ENCODE measurements around the gene NINJ2.

NINJ2 gene

DNA sequence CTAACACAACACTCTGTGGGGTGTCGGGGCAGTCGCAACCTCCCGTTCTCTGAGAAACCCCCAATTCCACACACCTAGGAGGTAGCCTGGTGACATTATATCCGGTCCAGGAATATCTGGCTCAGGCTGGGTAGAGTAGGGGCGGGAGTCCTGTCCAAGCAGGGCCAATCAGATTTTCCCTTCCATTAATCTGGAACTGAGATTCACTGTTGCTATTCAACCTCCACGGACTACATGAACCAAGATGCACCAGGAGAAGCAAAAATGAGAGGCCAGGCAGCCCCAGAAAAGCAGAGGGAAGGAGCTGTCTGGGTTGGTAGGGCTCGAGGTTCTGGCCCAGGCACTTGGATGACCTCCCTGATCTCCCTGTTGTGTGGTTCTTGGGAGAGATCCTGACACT is 51.0 kb downstream of the NINJ2 start:
- DNase-seq = no peak

- no peak for DNase-seq
These were observed 51.5 kb downstream of the NINJ2 start for GRCh38 chr12:611721-612120.

DNA sequence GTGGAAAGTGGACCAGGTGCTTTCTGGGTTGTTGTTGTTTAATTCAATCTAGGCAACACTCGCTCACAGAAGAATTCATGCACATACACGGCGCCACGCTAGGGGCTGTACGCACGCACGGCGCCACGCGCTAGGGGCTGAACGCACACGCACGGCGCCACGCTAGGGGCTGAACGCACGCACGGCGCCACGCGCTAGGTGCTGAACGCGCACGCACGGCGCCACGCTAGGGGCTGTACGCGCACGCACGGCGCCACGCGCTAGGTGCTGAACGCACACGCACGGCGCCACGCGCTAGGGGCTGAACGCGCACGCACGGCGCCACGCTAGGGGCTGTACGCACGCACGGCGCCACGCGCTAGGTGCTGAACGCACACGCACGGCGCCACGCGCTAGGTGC is 54.3 kb downstream of the NINJ2 start:
- no peak for DNase-seq

- no peak for DNase-seq
These were observed 54.8 kb downstream of the NINJ2 start for GRCh38 chr12:608413-608812.

GRCh38 chr12:607541-608001 is 55.7 kb downstream of the NINJ2 start:
- DNase-seq = no peak

GRCh38 chr12:604956-605355 is 58.3 kb downstream of the NINJ2 start:
- no peak for DNase-seq

DNA sequence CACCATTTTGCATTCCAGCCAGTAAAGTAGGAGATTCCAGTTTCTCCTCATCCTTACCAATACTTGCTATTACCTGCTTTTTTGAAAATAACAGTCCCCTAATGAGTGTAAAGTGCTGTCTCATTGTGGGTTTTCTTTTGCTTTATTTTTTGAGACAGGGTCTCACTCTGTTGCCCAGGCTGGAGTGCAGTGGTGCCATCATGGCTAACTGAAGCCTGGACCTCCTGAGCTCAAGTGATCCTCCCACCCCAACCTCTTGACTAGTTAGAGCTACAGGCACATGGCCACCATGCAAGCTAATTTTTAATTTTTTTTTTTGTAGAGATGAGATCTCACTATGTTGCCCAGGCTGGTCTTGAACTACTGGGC is 60.6 kb downstream of the NINJ2 start:
- DNase-seq = no peak

DNA sequence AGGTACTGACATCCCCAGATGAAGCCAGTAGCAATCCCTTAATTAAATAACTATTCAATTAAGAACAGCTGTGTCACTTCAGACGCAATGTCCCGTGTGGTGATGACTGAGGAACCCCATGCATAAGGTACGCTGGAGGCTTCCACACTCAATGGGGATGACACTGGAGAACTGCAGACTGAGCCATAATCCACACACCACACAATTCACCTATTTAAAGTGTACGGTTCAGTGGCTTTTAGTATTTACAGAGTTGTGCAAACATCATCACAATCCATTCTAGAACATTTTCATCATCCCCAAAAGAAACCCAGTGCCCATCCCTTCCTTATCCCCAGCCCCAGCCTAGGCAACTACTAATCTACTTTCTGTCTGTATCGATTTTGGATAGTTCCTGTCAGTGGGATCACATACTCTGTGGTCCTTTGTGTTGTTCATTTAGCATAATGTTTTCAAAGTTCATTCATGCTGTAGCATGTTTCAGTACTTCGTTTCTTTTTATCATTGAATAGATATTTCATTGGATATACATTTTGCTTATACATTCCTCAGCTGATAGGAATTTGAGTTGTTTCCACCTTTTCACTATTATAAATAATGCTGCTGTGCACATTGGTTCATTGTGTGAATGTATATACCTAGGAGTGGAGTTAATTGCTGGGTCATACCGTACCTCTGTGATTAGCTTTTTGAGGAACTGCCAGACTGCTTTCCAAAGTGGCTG is 61.1 kb downstream of the NINJ2 start:
- DNase-seq = no peak

GRCh38 chr12:599756-600155 is 63.5 kb downstream of the NINJ2 start:
- no peak for DNase-seq

- DNase-seq = no peak
These were observed 65.2 kb downstream of the NINJ2 start for GRCh38 chr12:597926-598568.

DNA sequence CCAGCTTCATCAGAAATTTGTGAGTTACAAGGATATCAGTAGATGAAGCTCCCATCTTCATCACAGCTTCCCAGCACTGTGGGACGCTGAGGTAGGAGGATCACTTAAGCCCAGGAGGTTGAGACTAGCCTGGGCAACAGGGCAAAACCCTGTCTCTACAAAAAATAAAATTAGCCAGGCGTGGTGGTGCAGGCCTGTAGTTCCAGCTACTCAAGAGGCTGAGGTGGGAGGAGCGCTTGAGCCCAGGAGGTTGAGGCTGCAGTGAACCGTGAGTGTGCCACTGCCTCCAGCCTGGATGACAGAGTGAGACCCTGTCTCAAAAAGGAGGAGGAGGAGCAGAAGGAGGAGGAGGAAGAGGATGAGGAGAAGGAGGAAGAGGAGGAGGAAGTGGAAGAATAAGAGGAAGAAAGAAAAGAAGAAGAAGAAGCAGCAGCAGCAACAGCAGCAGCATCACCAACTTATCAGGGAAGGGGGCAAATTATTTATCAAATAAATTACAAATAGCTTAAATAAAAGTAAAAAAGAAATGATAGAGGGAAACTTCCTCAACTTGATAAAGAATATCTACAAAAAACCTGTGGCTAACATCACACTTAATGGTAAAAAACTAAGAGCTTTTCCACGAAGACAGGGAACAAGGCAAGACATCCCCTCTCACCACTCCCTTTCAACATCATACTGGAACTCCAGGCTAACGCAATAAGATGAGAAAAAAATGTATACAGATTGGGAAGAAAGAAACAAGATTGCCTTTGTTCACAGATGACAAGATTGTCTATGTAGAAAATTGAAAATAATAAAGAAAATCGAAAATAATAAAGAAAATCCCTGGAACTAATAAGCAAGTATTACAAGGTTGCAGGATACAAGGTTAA is 69.6 kb downstream of the NINJ2 start:
- no peak for DNase-seq

DNA sequence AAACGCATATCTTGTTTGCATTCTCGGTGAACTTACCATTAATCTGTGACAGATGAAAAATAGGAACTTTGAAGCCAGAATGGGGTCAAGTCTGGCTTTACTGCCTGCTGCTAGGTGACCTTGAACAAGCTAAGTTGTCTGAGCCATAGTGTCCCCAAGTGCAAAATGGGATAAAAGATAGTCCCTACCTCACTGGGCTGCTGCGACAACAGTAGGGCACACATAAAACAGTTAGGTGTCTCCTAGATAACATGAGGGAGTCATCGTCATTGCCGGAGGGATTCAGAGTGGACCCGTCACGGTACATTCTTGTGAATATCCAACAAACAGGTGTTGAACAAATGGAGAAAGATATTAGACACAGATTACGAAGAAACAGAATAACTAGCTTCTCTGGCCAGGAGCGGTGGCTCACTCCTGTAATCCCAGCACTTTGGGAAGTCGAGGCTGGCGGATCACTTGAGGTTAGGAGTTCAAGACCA is 71.2 kb downstream of the NINJ2 start:
- no peak for DNase-seq

DNA sequence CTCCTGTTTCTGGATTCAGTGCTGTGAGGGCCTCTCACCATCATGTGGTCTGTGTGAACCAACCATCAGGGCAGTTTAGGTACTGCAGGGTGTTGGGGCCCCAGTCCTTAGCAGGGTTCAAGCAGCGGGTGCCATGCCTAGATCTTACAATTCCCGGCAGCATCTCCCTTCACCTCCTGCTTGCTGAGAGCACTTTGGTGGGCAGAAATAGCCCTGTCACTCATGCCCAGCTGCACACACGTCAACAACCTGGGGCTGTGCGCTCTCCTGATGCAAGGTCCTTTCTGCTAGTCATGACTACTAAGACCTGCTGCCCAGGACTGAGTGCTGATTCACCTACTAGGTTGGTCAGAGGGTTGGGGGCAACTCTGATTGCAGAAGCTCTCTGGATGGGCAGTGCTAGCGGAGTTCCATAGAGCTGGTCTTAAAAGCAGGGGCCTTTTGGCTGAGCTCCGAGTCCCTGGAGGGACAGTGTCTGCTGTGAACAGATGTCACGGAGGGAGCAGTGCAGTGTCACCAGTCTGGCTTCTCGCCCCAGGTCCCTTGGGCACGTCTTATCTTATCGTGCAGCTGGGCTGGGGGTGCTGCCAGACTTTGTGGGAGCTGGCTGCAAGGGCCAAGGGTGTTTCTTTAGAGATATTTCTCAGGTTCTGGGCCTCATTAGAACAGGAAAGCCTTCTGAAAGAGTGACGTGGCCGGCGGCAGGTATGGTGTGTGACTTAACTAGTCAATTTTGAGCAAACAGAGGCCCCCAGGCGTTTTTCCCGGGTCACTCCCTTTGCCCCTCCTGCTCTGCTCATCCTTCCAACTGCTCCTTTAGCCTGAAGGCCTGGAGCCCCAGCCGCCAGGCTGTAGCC is 71.8 kb downstream of the NINJ2 start:
- no peak for DNase-seq

GRCh38 chr12:590206-590750 is 73.0 kb downstream of the NINJ2 start:
- DNase-seq = no peak

DNA sequence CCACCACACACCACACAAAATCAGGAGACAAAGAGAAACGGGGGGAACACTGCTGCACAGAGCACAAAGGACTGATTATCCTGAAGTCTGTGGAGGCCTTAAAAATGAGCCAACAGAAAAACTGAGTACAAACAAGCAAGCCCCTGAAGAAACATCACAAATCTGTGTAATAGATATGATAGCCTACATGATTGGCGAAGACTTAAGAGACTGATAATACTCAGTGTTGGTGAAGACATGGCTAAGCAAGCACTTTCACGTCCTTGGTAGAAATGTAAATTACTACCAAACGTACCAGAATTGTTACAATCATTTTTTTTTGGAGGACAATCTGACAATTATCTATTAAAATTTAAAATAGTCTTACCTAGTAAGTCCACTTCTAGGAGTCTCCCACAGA is 74.6 kb downstream of the NINJ2 start:
- DNase-seq = no peak

GRCh38 chr12:588024-588322 is 75.3 kb downstream of the NINJ2 start:
- no peak for DNase-seq

DNA sequence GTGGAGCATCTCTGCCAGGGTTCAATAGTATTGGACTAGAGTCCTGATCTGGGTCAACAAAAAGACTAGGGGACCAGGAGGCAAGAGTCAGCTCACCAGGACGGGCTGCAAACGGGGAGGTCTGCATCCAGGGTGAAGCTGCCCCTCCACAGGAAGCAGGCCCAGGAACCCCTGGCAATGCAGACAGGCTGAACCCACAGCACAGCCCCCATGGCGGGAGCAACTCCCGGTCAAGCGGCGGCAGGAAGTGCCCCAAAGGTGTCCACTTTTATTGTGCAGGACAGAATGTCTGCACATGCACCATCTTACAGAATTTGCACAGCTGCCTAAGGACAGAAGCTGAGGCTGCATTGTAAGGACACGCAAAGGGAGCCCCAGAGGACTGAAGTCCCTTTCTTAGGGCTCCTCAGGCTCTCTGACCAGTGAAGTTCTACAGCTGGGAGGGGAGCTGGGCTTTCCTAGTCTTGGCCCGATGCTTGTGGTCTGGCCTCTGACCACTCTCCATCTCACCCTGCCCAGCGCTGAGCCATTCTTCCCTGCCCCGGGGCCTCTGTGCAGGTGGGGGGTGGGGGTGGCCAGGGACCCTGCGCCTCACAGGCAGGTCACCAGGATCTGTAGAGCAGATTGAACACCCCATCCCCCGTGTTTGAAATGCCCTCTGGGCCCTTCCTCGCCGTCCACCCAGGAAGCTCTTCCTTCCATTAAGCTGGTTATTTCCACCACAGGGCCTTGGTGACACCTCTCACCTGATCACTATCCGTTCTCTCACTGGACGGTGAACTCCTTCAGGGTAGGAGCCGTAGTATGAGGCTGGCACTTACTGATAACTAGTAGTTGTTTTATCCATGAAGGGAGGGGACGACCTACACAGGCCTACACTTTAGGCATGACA is 75.9 kb downstream of the NINJ2 start:
- DNase-seq = no peak

DNA sequence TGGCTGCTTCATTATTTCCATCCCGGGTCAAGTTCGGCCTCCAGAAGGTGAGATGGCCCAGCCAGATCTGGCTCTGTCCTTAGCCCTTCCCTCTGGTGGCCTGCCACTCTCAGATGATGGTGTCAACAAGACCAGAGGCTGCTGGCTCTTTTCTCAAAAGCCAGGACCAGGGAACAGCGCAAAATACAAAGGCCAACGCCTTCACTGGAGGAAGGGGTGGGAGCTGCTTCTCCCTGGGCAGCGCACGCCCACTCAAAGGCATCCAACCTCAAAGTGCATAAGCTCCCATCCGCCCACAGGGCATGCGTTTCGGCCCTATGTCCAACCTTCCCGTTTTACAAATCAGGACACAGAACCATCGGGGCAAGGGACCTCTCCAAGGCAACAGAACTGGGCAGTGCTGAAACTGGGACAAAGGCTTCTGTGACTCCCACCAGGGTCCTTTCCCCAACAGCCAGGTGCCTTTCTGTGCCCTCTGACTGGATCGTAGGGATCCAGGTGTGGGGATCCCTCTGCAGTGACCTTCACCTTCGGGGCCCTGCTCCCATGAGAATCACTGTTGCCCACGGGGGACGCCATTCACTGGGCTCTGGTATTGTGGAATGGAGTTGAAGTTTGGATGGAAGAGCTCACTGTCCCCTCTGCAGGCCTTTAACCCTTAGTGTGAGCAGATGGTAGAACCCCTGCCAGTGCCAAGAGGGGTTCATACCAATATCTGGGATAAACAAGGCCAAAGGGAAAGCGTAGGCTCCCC is 76.8 kb downstream of the NINJ2 start:
- DNase-seq = no peak

DNA sequence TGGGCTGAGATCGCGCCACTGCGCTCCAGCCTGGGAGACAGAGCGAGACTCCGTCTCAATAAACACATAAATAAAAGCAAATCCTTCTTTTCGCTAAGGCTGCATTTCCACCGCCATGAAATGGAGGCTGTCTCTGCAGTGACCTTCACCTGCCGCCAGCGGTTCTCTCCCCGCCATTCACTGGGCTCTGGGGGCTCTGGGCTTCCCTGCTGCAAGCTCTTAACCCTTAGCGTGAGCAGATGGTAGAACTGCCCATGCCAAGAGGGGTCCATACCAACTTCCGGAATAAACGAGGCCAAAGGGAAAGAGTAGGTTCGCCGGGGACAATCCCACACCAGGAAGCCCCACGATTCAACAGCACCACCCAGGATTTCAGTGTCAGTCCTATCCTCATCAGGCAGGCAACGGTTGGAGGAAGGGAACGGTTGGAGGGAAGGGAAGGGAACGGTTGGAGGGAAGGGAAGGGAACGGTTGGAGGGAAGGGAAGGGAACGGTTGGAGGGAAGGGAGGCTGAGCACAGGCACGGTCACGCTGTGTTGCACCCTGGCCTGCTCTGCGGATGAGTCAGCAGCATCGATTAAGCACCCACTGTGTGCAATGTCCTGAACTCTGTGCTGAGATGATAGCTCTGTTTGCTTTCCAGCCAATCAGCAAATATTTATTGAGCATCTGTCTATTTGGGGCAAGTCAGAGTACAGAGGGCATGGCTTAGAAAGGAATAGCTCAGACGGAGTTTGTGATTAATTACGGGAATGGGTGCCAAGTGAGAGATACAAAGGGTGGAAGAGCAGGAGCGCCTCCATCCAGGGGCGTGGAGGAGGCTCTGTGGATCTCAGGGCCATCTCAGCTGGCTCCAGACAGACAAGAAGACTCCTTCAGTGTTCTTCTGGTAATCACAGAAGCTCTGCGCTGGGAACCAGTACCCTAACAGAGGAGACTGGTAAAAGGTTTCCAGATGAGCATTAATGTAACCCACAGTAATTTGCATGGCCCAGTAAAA is 77.9 kb downstream of the NINJ2 start:
- DNase-seq = no peak

All from NCI-H187 (cell line).